Measurements from ENCODE around the gene GBE1. TPM values are rescaled to one million over a fixed set of nuclear protein-coding genes. Genes with fewer than 3 reads are reported as not detected.
"Not testable (repeated sequence)": the region's sequence is repeated elsewhere in the genome, so short reads cannot be mapped to it uniquely, and the experiment has no call there.

Gene GBE1
- total RNA-seq, 2 donors from 2014 or later: 9.6 to 15.8 TPM

- no peak overlapping the region for H3K4me3 ChIP-seq
- DNase-seq: peak in 1 of 4 donors; percentile 7
- no peak for ATAC-seq
- no peaks in the 10 kb centered on the region for H3K36me3 ChIP-seq (replicated peaks in 1 of 2; ENCODE audit: insufficient read depth in 1 of 2, low read depth in 2 of 2)
- H3K9me3 ChIP-seq: no peaks in the 10 kb centered on the region
- no peak overlapping the region for H3K27ac ChIP-seq
- 34 to 35% methylated on average over 4 of the region's 4 CpGs for WGBS, 2 donors
- H3K4me1 ChIP-seq: peaks cover 8% of the 10 kb centered on the region
- intact Hi-C loops (cut with DNase I): no loop called here
- TF ChIP-seq CTCF (IDR thresholded peaks at IDR 0.05) (no peak), POLR2A (IDR thresholded peaks at IDR 0.05) (no peak)
- H3K27me3 ChIP-seq: no peaks in the 10 kb centered on the region
These were observed 17.3 kb upstream of the GBE1 start for GRCh38 chr3:81778678-81779182.

- no peak for ATAC-seq
- H3K4me3 ChIP-seq: no peak overlapping the region
- peaks cover 8% of the 10 kb centered on the region for H3K4me1 ChIP-seq
- TF ChIP-seq POLR2A (IDR thresholded peaks at IDR 0.05) (no peak), CTCF (IDR thresholded peaks at IDR 0.05) (no peak)
- H3K27me3 ChIP-seq: no peaks in the 10 kb centered on the region
- no peaks in the 10 kb centered on the region for H3K36me3 ChIP-seq (replicated peaks in 1 of 2; ENCODE audit: insufficient read depth in 1 of 2, low read depth in 2 of 2)
- no peak overlapping the region for H3K27ac ChIP-seq
- intact Hi-C loops (cut with DNase I): no loop called here
- no peaks in the 10 kb centered on the region for H3K9me3 ChIP-seq
- WGBS, 2 donors: 78 to 84% methylated on average over 2 of the region's 2 CpGs
- no peak for DNase-seq
These were observed 15.2 kb upstream of the GBE1 start for GRCh38 chr3:81776643-81777042.

- DNase-seq (no peak), ATAC-seq (no peak)
- Histone ChIP-seq H3K36me3 (replicated peaks in 1 of 2; ENCODE audit: insufficient read depth in 1 of 2, low read depth in 2 of 2) (no peaks in the 10 kb centered on the region), H3K27me3 (no peaks in the 10 kb centered on the region), H3K4me3 (no peak overlapping the region), H3K9me3 (no peaks in the 10 kb centered on the region), H3K27ac (no peak overlapping the region), H3K4me1 (no peaks in the 10 kb centered on the region)
- 83 to 95% methylated on average over 3 of the region's 3 CpGs for WGBS, 2 donors
- TF ChIP-seq CTCF (IDR thresholded peaks at IDR 0.05) (no peak), POLR2A (IDR thresholded peaks at IDR 0.05) (no peak)
- intact Hi-C loops (cut with DNase I): no loop called here
These were observed 9.3 kb upstream of the GBE1 start for GRCh38 chr3:81770710-81771109.

- intact Hi-C loops (cut with DNase I): no loop called here
- 73 to 88% methylated on average over 2 of the region's 2 CpGs for WGBS, 2 donors
These were observed 7.9 kb upstream of the GBE1 start for GRCh38 chr3:81769299-81769698.

GRCh38 chr3:81767250-81767859 lies 5.9 kb upstream of the GBE1 start:
- DNase-seq; H3K4me3 ChIP-seq; H3K27me3 ChIP-seq; H3K9me3 ChIP-seq; intact Hi-C loops (cut with DNase I); H3K27ac ChIP-seq; H3K4me1 ChIP-seq; ATAC-seq; H3K36me3 ChIP-seq (replicated peaks in 1 of 2; ENCODE audit: insufficient read depth in 1 of 2, low read depth in 2 of 2): not testable (repeated sequence)
- 94 to 97% methylated on average over 32 to 33 of the region's 47 CpGs for WGBS, 2 donors

More at GRCh38 chr3:81769299-81769698, 7.9 kb upstream of the GBE1 start:
- Histone ChIP-seq H3K27me3 (no peaks in the 10 kb centered on the region), H3K4me1 (no peaks in the 10 kb centered on the region), H3K9me3 (no peaks in the 10 kb centered on the region), H3K27ac (no peak overlapping the region), H3K36me3 (replicated peaks in 1 of 2; ENCODE audit: insufficient read depth in 1 of 2, low read depth in 2 of 2) (no peaks in the 10 kb centered on the region), H3K4me3 (no peak overlapping the region)
- TF ChIP-seq CTCF (IDR thresholded peaks at IDR 0.05) (no peak), POLR2A (IDR thresholded peaks at IDR 0.05) (no peak)
- ATAC-seq: no peak
- no peak for DNase-seq

All from body of pancreas (tissue), 4 donors.